ENCODE results near the gene FMN2.

FMN2 gene

DNA sequence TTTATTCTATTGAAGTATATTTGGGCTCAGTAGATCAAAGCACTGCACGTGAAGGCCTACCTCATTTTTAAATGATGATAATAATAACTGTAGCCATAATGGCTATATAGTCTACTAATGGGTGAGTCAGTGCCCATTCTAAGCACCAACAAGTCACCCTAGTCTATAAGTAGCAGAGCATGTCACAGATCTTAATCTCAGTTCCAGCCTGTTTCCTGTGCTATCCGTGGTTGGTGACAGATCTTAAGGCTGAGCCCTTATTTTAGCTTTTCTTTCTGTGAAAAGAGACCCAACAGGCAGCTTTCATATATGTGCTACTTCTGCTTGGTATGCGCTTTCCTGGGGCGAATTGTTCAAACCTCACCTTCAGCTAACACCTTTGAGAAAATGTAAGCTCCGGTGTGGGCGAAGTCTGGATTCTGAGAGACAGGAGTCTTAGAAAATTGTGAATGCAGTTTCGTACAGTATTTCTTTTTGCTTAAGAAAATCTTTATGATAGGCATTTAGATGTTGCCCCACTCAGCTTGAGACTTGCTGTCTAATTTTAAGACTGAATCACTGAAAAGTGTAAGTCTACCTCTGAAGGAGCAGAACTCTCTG, 59.6 kb downstream of the FMN2 start (continued):
- TF ChIP-seq TCF4 (CRISPR knock-in tag; IDR thresholded peaks at IDR 0.05; ENCODE audit: borderline replicate concordance) (no peak), PPARA (CRISPR knock-in tag; IDR thresholded peaks at IDR 0.05; ENCODE audit: borderline replicate concordance) (no peak), ZFP3 (CRISPR knock-in tag; IDR thresholded peaks at IDR 0.05) (no peak), ZC3H10 (CRISPR knock-in tag; IDR thresholded peaks at IDR 0.05) (no peak), ESRRG (CRISPR knock-in tag; IDR thresholded peaks at IDR 0.05) (no peak)
- TF ChIP-seq, protein P1, sequence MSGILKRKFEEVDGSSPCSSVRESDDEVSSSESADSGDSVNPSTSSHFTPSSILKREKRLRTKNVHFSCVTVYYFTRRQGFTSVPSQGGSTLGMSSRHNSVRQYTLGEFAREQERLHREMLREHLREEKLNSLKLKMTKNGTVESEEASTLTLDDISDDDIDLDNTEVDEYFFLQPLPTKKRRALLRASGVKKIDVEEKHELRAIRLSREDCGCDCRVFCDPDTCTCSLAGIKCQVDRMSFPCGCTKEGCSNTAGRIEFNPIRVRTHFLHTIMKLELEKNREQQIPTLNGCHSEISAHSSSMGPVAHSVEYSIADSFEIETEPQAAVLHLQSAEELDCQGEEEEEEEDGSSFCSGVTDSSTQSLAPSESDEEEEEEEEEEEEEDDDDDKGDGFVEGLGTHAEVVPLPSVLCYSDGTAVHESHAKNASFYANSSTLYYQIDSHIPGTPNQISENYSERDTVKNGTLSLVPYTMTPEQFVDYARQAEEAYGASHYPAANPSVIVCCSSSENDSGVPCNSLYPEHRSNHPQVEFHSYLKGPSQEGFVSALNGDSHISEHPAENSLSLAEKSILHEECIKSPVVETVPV (CRISPR knock-in tag; IDR thresholded peaks at IDR 0.05) = no peak

GRCh38 chr1:240152611-240153297, 61.1 kb downstream of the FMN2 start:
- ATAC-seq = peak; percentile 33
- TF ChIP-seq CSDC2 (CRISPR knock-in tag; IDR thresholded peaks at IDR 0.05) = no peak
- no peak for TF ChIP-seq BACH2 (CRISPR knock-in tag; IDR thresholded peaks at IDR 0.05; ENCODE audit: borderline replicate concordance)
- TF ChIP-seq TOX (CRISPR knock-in tag; IDR thresholded peaks at IDR 0.05; ENCODE audit: borderline replicate concordance) = no peak
- no peak for TF ChIP-seq CREB5 (CRISPR knock-in tag; IDR thresholded peaks at IDR 0.05; ENCODE audit: low read depth)
- TF ChIP-seq ZNF8 (CRISPR knock-in tag; IDR thresholded peaks at IDR 0.05) = no peak
- no peak for TF ChIP-seq ZC3H10 (CRISPR knock-in tag; IDR thresholded peaks at IDR 0.05)
- no peak for TF ChIP-seq OSR1 (CRISPR knock-in tag; IDR thresholded peaks at IDR 0.05)
- TF ChIP-seq ZNF565 (CRISPR knock-in tag; conservative IDR thresholded peaks at IDR 0.05; ENCODE audit: low read depth) = no peak
- no peak for TF ChIP-seq SNAI2 (CRISPR knock-in tag; IDR thresholded peaks at IDR 0.05)
- TF ChIP-seq, protein P2, sequence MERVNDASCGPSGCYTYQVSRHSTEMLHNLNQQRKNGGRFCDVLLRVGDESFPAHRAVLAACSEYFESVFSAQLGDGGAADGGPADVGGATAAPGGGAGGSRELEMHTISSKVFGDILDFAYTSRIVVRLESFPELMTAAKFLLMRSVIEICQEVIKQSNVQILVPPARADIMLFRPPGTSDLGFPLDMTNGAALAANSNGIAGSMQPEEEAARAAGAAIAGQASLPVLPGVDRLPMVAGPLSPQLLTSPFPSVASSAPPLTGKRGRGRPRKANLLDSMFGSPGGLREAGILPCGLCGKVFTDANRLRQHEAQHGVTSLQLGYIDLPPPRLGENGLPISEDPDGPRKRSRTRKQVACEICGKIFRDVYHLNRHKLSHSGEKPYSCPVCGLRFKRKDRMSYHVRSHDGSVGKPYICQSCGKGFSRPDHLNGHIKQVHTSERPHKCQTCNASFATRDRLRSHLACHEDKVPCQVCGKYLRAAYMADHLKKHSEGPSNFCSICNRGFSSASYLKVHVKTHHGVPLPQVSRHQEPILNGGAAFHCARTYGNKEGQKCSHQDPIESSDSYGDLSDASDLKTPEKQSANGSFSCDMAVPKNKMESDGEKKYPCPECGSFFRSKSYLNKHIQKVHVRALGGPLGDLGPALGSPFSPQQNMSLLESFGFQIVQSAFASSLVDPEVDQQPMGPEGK (CRISPR knock-in tag; IDR thresholded peaks at IDR 0.05; ENCODE audit: borderline replicate concordance) = no peak
- TF ChIP-seq ZFP30 (CRISPR knock-in tag; IDR thresholded peaks at IDR 0.05) = no peak

GRCh38 chr1:240155605-240156004, 63.9 kb downstream of the FMN2 start:
- ATAC-seq = no peak

DNA sequence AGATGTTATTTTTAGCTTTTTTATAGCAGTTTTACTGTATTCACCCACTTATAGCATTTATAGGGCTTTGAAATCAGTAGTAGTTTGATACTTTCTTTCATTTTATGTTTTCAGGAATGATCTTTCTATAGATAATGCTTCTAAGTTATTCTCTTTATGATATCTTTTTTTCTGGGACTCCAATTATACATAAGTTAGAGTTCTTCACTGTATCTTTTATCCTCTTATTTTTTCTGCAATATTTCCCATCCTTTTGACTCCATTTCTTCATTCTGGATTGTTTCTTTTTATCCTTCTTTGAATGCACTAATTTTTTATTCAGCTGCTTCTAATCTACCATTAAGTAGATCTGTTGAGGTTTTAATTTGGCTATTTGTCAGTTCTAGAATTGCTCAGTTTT, 73.1 kb downstream of the FMN2 start:
- ATAC-seq = no peak
- TF ChIP-seq OSR1 (CRISPR knock-in tag; IDR thresholded peaks at IDR 0.05) (no peak), ESRRG (CRISPR knock-in tag; IDR thresholded peaks at IDR 0.05) (no peak), ZNF565 (CRISPR knock-in tag; conservative IDR thresholded peaks at IDR 0.05; ENCODE audit: low read depth) (no peak), ISL1 (CRISPR knock-in tag; IDR thresholded peaks at IDR 0.05) (no peak), TCF4 (CRISPR knock-in tag; IDR thresholded peaks at IDR 0.05; ENCODE audit: borderline replicate concordance) (no peak), RARB (CRISPR knock-in tag; IDR thresholded peaks at IDR 0.05) (no peak), CREB5 (CRISPR knock-in tag; IDR thresholded peaks at IDR 0.05; ENCODE audit: low read depth) (no peak), PPARA (CRISPR knock-in tag; IDR thresholded peaks at IDR 0.05; ENCODE audit: borderline replicate concordance) (no peak), GLIS3 (CRISPR knock-in tag; IDR thresholded peaks at IDR 0.05) (no peak), ZNF8 (CRISPR knock-in tag; IDR thresholded peaks at IDR 0.05) (no peak), ZFP30 (CRISPR knock-in tag; IDR thresholded peaks at IDR 0.05) (no peak), ZNF70 (CRISPR knock-in tag; IDR thresholded peaks at IDR 0.05) (no peak), ZFP3 (CRISPR knock-in tag; IDR thresholded peaks at IDR 0.05) (no peak), TOX (CRISPR knock-in tag; IDR thresholded peaks at IDR 0.05; ENCODE audit: borderline replicate concordance) (no peak), ARNTL (CRISPR knock-in tag; IDR thresholded peaks at IDR 0.05; ENCODE audit: borderline replicate concordance, low read depth) (no peak), CSDC2 (CRISPR knock-in tag; IDR thresholded peaks at IDR 0.05) (no peak)
- TF ChIP-seq, protein P3, sequence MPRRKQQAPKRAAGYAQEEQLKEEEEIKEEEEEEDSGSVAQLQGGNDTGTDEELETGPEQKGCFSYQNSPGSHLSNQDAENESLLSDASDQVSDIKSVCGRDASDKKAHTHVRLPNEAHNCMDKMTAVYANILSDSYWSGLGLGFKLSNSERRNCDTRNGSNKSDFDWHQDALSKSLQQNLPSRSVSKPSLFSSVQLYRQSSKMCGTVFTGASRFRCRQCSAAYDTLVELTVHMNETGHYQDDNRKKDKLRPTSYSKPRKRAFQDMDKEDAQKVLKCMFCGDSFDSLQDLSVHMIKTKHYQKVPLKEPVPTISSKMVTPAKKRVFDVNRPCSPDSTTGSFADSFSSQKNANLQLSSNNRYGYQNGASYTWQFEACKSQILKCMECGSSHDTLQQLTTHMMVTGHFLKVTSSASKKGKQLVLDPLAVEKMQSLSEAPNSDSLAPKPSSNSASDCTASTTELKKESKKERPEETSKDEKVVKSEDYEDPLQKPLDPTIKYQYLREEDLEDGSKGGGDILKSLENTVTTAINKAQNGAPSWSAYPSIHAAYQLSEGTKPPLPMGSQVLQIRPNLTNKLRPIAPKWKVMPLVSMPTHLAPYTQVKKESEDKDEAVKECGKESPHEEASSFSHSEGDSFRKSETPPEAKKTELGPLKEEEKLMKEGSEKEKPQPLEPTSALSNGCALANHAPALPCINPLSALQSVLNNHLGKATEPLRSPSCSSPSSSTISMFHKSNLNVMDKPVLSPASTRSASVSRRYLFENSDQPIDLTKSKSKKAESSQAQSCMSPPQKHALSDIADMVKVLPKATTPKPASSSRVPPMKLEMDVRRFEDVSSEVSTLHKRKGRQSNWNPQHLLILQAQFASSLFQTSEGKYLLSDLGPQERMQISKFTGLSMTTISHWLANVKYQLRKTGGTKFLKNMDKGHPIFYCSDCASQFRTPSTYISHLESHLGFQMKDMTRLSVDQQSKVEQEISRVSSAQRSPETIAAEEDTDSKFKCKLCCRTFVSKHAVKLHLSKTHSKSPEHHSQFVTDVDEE (CRISPR knock-in tag; IDR thresholded peaks at IDR 0.05) = no peak
- TF ChIP-seq, protein P1 (CRISPR knock-in tag; IDR thresholded peaks at IDR 0.05) = no peak

More at GRCh38 chr1:240155605-240156004, 63.9 kb downstream of the FMN2 start:
- TF ChIP-seq, protein P1 (CRISPR knock-in tag; IDR thresholded peaks at IDR 0.05) = no peak
